WTC11 (cell line): ENCODE data around the gene CD163L1. TPM values are rescaled to one million over a fixed set of nuclear protein-coding genes. Genes with fewer than 3 reads are reported as not detected.

Source experiments
- ATAC-seq: fragments of 200-7000 bp; cut with Tn5 transposase; 2 replicates; pipeline ENCODE4 v1.10.0; 2021; ENCODE audit warnings: mild to moderate bottlenecking, moderate library complexity
- CTCF ChIA-PET: fragments of 300-600 bp; sonication (Branson Sonifier 250); formaldehyde crosslinking; loops from one replicate; lab custom pipeline; 2021; ENCODE audit warnings: antibody characterized with exemption; lab: Charles Lee
- POLR2A ChIA-PET: fragments of 350-600 bp; sonication (Branson Sonifier 250); formaldehyde crosslinking; loops from one replicate; lab custom pipeline; 2021; ENCODE audit warnings: antibody characterized with exemption; lab: Charles Lee
- DNase-seq: peaks from one replicate; pipeline ENCODE4 v3.0.0; 2021; ENCODE audit warnings: low spot score
- H3K27ac Mint-ChIP-seq: 2 replicates; pipeline ENCODE4 v1.8.0; 2021; ENCODE audit warnings: mixed read lengths
- H3K27me3 Mint-ChIP-seq: 2 replicates; pipeline ENCODE4 v1.8.0; 2021; ENCODE audit warnings: low read depth, mild to moderate bottlenecking, moderate library complexity, mixed read lengths
- H3K36me3 Mint-ChIP-seq: 2 replicates; pipeline ENCODE4 v1.8.0; 2021; ENCODE audit warnings: mixed read lengths
- H3K4me1 Mint-ChIP-seq: 2 replicates; pipeline ENCODE4 v1.8.0; 2022; ENCODE audit warnings: mixed read lengths
- H3K4me3 Mint-ChIP-seq: 2 replicates; pipeline ENCODE4 v1.8.0; 2021; ENCODE audit warnings: mild to moderate bottlenecking, moderate library complexity, mixed read lengths
- H3K9me3 Mint-ChIP-seq: 2 replicates; pipeline ENCODE4 v1.8.0; 2021; ENCODE audit warnings: mixed read lengths
- ATF1 ChIP-seq: sonication (generic); formaldehyde crosslinking; IDR thresholded peaks from 2 replicates; pipeline ENCODE4 v1.8.1; 2023; ENCODE audit warnings: mild to moderate bottlenecking, moderate library complexity, missing genetic modification reagents
- EMX1 ChIP-seq: fragments of 250-450 bp; sonication (Bioruptor Pico); IDR thresholded peaks from 2 replicates; pipeline ENCODE4 v1.8.0; 2021; ENCODE audit warnings: mild to moderate bottlenecking
- FOXP1 ChIP-seq: sonication (generic); formaldehyde crosslinking; IDR thresholded peaks from 2 replicates; pipeline ENCODE4 v1.8.0; 2022; ENCODE audit warnings: missing genetic modification reagents, mild to moderate bottlenecking, moderate library complexity, borderline replicate concordance
- GABPB1 ChIP-seq: sonication (generic); formaldehyde crosslinking; IDR thresholded peaks from 2 replicates; pipeline ENCODE4 v1.8.1; 2023; ENCODE audit warnings: mild to moderate bottlenecking, missing genetic modification reagents
- GRHL2 ChIP-seq: fragments of 250-450 bp; sonication (Bioruptor Pico); IDR thresholded peaks from 2 replicates; pipeline ENCODE4 v1.8.0; 2022; ENCODE audit warnings: mild to moderate bottlenecking, moderate library complexity; ENCODE audit not compliant: insufficient replicate concordance, severe bottlenecking
- GTF2I ChIP-seq: fragments of 250-450 bp; sonication (Bioruptor Pico); conservative IDR thresholded peaks from 2 replicates; pipeline ENCODE4 v1.4.0; 2021; ENCODE audit warnings: mild to moderate bottlenecking
- NFE2L1 ChIP-seq: sonication (generic); formaldehyde crosslinking; IDR thresholded peaks from 2 replicates; pipeline ENCODE4 v1.8.1; 2023; ENCODE audit warnings: missing genetic modification reagents
- RORB ChIP-seq: fragments of 250-450 bp; sonication (Bioruptor Pico); IDR thresholded peaks from 2 replicates; pipeline ENCODE4 v1.9.0; 2021; ENCODE audit warnings: mild to moderate bottlenecking
- SMAD3 ChIP-seq: sonication (generic); formaldehyde crosslinking; IDR thresholded peaks from 2 replicates; pipeline ENCODE4 v1.8.0; 2022; ENCODE audit warnings: missing genetic modification reagents, mild to moderate bottlenecking, borderline replicate concordance
- SOX15 ChIP-seq: fragments of 250-450 bp; sonication (Bioruptor Pico); IDR thresholded peaks from 2 replicates; pipeline ENCODE4 v1.9.0; 2021; ENCODE audit warnings: mild to moderate bottlenecking
- TEAD4 ChIP-seq: sonication (generic); formaldehyde crosslinking; IDR thresholded peaks from 2 replicates; pipeline ENCODE4 v1.8.0; 2022; ENCODE audit warnings: mild to moderate bottlenecking, missing genetic modification reagents
- TP53 ChIP-seq: sonication (generic); formaldehyde crosslinking; IDR thresholded peaks from 2 replicates; pipeline ENCODE4 v1.8.1; 2023; ENCODE audit warnings: mild to moderate bottlenecking, missing genetic modification reagents
- ZBTB21 ChIP-seq: sonication (generic); formaldehyde crosslinking; IDR thresholded peaks from 2 replicates; pipeline ENCODE4 v1.8.1; 2023; ENCODE audit warnings: mild to moderate bottlenecking, missing genetic modification reagents, borderline replicate concordance
- ZNF263 ChIP-seq: sonication (generic); formaldehyde crosslinking; IDR thresholded peaks from 2 replicates; pipeline ENCODE4 v1.8.1; 2022; ENCODE audit warnings: low read depth, mild to moderate bottlenecking, moderate library complexity, missing genetic modification reagents
- ZNF396 ChIP-seq: fragments of 250-450 bp; sonication (Bioruptor Pico); IDR thresholded peaks from 2 replicates; pipeline ENCODE4 v1.8.0; 2021; ENCODE audit warnings: mild to moderate bottlenecking, moderate library complexity, borderline replicate concordance
- ZNF423 ChIP-seq: fragments of 250-450 bp; sonication (Bioruptor Pico); IDR thresholded peaks from 2 replicates; pipeline ENCODE4 v2.1.2; 2022; ENCODE audit warnings: mild to moderate bottlenecking, moderate library complexity
- total RNA-seq: library from RNA; stranded (reverse); gene quantifications from 3 replicates; pipeline ENCODE4 v1.2.3, GENCODE V29; 2021
- TF ChIP-seq, protein P1 (sequence below): sonication (generic); formaldehyde crosslinking; IDR thresholded peaks from 2 replicates; pipeline ENCODE4 v1.8.1; 2023; ENCODE audit warnings: mild to moderate bottlenecking, missing genetic modification reagents, moderate library complexity
- TF ChIP-seq, protein P2 (sequence below): fragments of 250-450 bp; sonication (Bioruptor Pico); IDR thresholded peaks from 2 replicates; pipeline ENCODE4 v1.8.0; 2021; ENCODE audit warnings: mild to moderate bottlenecking
- TF ChIP-seq, protein P3 (sequence below): fragments of 250-450 bp; sonication (Bioruptor Pico); IDR thresholded peaks from 2 replicates; pipeline ENCODE4 v1.9.0; 2021; ENCODE audit warnings: mild to moderate bottlenecking
- TF ChIP-seq, protein P4 (sequence below): sonication (generic); formaldehyde crosslinking; IDR thresholded peaks from 2 replicates; pipeline ENCODE4 v1.8.0; 2022; ENCODE audit warnings: mild to moderate bottlenecking, missing genetic modification reagents
- TF ChIP-seq, protein P5 (sequence below): sonication (generic); formaldehyde crosslinking; IDR thresholded peaks from 2 replicates; pipeline ENCODE4 v1.8.1; 2023; ENCODE audit warnings: mild to moderate bottlenecking, missing genetic modification reagents, moderate library complexity
- TF ChIP-seq, protein P6 (sequence below): sonication (generic); formaldehyde crosslinking; conservative IDR thresholded peaks from 2 replicates; pipeline ENCODE4 v1.8.1; 2023; ENCODE audit warnings: mild to moderate bottlenecking, low read depth, missing genetic modification reagents, moderate library complexity
- TF ChIP-seq, protein P7 (sequence below): fragments of 250-450 bp; sonication (Bioruptor Pico); conservative IDR thresholded peaks from 2 replicates; pipeline ENCODE4 v1.9.0; 2021; ENCODE audit warnings: mild to moderate bottlenecking

Gene CD163L1
- total RNA-seq, 1 experiment from 2014 or later = 0.26 TPM

DNA sequence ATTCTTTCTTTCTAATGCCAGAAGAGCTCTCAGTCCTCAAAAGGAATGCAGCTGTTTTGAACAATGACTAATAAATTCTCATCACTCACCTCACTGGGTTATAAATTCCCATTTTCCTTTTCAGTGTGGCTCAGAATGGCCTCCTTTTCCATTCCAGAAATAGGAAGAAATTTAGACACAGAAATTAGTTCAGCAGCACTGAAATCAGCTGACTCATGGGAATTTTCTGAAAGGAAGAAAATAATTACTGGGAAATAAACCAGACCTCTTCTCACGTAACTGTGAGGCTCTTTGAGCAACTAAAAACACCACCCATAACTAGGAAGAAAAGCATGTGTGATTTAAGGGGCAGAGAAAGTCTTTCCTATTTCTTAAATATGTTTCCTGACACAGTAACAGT lies 35.8 kb upstream of the CD163L1 start:
- ATAC-seq (no peak), DNase-seq (no peak)
- Mint-ChIP-seq H3K4me1 (no peaks in the 10 kb centered on the region), H3K27me3 (no peaks in the 10 kb centered on the region), H3K4me3 (no peak overlapping the region), H3K9me3 (peaks cover 8% of the 10 kb centered on the region), H3K27ac (no peak overlapping the region), H3K36me3 (no peaks in the 10 kb centered on the region)
- ChIA-PET POLR2A (no interaction called here), CTCF (no interaction called here)
- TF ChIP-seq ZNF423 (CRISPR knock-in tag) (no peak), GTF2I (no peak), ZBTB21 (no peak), ZNF263 (CRISPR knock-in tag) (no peak), SOX15 (CRISPR knock-in tag) (no peak), TEAD4 (CRISPR knock-in tag) (no peak), TP53 (no peak), ATF1 (no peak), ZNF396 (CRISPR knock-in tag) (no peak), GABPB1 (no peak), SMAD3 (CRISPR knock-in tag) (no peak), NFE2L1 (CRISPR knock-in tag) (no peak)
- TF ChIP-seq, protein P1, sequence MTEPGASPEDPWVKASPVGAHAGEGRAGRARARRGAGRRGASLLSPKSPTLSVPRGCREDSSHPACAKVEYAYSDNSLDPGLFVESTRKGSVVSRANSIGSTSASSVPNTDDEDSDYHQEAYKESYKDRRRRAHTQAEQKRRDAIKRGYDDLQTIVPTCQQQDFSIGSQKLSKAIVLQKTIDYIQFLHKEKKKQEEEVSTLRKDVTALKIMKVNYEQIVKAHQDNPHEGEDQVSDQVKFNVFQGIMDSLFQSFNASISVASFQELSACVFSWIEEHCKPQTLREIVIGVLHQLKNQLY (CRISPR knock-in tag) = no peak
- TF ChIP-seq, protein P2, sequence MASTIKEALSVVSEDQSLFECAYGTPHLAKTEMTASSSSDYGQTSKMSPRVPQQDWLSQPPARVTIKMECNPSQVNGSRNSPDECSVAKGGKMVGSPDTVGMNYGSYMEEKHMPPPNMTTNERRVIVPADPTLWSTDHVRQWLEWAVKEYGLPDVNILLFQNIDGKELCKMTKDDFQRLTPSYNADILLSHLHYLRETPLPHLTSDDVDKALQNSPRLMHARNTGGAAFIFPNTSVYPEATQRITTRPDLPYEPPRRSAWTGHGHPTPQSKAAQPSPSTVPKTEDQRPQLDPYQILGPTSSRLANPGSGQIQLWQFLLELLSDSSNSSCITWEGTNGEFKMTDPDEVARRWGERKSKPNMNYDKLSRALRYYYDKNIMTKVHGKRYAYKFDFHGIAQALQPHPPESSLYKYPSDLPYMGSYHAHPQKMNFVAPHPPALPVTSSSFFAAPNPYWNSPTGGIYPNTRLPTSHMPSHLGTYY = no peak
- TF ChIP-seq, protein P3, sequence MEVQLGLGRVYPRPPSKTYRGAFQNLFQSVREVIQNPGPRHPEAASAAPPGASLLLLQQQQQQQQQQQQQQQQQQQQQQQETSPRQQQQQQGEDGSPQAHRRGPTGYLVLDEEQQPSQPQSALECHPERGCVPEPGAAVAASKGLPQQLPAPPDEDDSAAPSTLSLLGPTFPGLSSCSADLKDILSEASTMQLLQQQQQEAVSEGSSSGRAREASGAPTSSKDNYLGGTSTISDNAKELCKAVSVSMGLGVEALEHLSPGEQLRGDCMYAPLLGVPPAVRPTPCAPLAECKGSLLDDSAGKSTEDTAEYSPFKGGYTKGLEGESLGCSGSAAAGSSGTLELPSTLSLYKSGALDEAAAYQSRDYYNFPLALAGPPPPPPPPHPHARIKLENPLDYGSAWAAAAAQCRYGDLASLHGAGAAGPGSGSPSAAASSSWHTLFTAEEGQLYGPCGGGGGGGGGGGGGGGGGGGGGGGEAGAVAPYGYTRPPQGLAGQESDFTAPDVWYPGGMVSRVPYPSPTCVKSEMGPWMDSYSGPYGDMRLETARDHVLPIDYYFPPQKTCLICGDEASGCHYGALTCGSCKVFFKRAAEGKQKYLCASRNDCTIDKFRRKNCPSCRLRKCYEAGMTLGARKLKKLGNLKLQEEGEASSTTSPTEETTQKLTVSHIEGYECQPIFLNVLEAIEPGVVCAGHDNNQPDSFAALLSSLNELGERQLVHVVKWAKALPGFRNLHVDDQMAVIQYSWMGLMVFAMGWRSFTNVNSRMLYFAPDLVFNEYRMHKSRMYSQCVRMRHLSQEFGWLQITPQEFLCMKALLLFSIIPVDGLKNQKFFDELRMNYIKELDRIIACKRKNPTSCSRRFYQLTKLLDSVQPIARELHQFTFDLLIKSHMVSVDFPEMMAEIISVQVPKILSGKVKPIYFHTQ = no peak
- TF ChIP-seq, protein P4, sequence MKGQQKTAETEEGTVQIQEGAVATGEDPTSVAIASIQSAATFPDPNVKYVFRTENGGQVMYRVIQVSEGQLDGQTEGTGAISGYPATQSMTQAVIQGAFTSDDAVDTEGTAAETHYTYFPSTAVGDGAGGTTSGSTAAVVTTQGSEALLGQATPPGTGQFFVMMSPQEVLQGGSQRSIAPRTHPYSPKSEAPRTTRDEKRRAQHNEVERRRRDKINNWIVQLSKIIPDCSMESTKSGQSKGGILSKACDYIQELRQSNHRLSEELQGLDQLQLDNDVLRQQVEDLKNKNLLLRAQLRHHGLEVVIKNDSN = no peak
- TF ChIP-seq, protein P5, sequence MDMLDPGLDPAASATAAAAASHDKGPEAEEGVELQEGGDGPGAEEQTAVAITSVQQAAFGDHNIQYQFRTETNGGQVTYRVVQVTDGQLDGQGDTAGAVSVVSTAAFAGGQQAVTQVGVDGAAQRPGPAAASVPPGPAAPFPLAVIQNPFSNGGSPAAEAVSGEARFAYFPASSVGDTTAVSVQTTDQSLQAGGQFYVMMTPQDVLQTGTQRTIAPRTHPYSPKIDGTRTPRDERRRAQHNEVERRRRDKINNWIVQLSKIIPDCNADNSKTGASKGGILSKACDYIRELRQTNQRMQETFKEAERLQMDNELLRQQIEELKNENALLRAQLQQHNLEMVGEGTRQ (CRISPR knock-in tag) = no peak

DNA sequence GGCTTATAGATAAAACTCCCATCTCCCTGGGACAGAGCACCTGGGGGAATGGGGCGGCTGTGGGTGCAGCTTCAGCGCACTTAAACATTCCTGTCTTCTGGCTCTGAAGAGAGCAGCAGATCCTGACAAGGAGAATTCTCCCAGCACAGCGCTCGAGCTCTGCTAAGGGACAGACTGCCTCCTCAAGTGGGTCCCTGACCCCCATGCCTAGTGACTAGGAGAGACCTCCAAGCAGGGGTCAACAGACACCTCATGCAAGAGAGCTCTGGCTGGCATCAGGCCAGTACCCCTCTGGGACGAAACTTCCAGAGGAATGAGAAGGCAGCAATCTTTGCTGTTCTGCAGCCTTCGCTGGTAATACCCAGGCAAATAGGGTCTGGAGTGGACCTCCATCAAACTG lies 28.1 kb upstream of the CD163L1 start:
- Mint-ChIP-seq H3K27me3 (no peaks in the 10 kb centered on the region; the same call in 1 of the 2 replicates), H3K9me3 (peaks cover 24% of the 10 kb centered on the region), H3K36me3 (no peaks in the 10 kb centered on the region), H3K4me1 (no peaks in the 10 kb centered on the region), H3K27ac (no peak overlapping the region), H3K4me3 (no peak overlapping the region)
- ChIA-PET POLR2A (no interaction called here), CTCF (no interaction called here)
- ATAC-seq = no peak
- no peak for DNase-seq
- TF ChIP-seq GRHL2 (CRISPR knock-in tag) = no peak
- TF ChIP-seq FOXP1 (CRISPR knock-in tag) = no peak
- no peak for TF ChIP-seq RORB
- TF ChIP-seq, protein P6, sequence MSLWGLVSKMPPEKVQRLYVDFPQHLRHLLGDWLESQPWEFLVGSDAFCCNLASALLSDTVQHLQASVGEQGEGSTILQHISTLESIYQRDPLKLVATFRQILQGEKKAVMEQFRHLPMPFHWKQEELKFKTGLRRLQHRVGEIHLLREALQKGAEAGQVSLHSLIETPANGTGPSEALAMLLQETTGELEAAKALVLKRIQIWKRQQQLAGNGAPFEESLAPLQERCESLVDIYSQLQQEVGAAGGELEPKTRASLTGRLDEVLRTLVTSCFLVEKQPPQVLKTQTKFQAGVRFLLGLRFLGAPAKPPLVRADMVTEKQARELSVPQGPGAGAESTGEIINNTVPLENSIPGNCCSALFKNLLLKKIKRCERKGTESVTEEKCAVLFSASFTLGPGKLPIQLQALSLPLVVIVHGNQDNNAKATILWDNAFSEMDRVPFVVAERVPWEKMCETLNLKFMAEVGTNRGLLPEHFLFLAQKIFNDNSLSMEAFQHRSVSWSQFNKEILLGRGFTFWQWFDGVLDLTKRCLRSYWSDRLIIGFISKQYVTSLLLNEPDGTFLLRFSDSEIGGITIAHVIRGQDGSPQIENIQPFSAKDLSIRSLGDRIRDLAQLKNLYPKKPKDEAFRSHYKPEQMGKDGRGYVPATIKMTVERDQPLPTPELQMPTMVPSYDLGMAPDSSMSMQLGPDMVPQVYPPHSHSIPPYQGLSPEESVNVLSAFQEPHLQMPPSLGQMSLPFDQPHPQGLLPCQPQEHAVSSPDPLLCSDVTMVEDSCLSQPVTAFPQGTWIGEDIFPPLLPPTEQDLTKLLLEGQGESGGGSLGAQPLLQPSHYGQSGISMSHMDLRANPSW (CRISPR knock-in tag) = no peak
- TF ChIP-seq, protein P7, sequence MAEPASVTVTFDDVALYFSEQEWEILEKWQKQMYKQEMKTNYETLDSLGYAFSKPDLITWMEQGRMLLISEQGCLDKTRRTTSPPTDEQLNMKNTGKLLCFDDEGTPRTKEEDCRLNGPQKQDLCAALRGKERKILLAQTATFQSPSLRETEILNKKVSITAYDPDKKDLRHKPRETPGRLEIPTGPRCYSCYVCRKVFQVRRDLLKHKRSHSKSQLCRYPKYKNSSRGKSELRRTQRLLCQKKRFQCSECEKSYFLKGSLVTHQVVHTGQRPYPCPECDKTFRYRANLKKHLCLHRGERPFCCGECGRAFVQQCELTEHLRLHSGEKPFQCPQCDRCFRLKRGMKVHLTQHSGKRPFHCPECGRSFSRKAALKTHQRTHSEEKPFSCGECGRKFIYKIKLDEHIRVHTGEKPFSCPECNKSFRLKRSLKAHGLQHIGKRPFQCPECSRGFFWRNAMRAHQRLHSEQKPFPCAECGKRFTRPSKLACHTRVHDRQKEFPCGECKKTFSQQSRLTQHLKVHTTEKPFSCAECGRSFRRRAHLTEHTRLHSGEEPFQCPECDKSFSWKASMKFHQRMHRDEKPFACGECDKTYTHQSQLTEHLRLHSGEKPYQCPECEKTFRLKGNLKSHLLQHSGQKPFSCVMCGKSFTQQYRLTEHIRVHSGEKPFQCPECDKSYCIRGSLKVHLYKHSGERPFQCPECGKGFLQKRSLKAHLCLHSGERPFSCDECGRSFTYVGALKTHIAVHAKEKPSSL (CRISPR knock-in tag) = no peak
- no peak for TF ChIP-seq TP53
- TF ChIP-seq, protein P1 (CRISPR knock-in tag) = no peak
- TF ChIP-seq, protein P4 = no peak
- no peak for TF ChIP-seq EMX1 (CRISPR knock-in tag)
